Stimulated activated CD8-positive, alpha-beta memory T cell treated with anti-CD3 and anti-CD28 coated beads, Interleukin-4, amount 100 ng/mL, for 1 hour (primary cell): ENCODE measurements around the gene ZDHHC11.
"Not testable (repeated sequence)": the region's sequence is repeated elsewhere in the genome, so short reads cannot be mapped to it uniquely, and the experiment has no call there.

Source experiments
- DNase-seq, 2 donors: peaks; one replicate each; pipeline ENCODE4 v3.0.0-alpha.2; 2020; ENCODE audit warnings: low read depth in 2 of 2, low spot score in 1 of 2

Gene ZDHHC11

GRCh38 chr5:845676-846601 lies 4.8 kb downstream of the ZDHHC11 start:
- not testable (repeated sequence) for DNase-seq

DNA sequence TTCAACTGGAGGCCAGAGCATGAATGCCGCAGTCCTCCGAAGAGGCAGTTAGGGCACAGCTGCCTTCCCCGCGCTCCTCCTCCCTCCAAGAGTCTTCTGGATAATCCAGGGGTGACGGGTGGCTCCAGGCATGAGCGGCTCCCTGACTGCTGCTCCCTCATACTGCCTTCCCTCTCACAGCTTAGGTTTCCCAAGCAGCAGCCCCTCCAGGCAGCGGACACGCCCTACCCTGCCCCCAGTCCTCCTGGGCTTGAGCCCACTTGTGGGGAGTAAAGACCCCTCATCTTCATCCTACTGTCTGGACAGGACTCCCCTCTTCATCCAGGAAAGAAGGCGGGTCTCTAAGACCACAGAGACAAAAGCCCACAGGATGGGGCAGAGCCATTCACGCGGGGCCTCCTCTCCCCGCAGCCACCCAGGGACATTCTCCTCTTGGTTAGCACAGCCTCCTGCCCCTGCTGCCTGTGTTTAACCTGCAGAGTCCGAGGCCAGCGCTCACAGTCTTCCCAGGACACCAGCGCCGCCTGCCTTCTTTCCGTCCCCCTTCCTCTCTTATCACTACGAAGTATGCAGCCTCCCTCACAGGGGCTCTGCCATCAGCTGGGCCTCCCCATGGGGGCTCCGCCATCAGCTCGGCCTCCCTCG lies 5.6 kb downstream of the ZDHHC11 start:
- not testable (repeated sequence) for DNase-seq

DNA sequence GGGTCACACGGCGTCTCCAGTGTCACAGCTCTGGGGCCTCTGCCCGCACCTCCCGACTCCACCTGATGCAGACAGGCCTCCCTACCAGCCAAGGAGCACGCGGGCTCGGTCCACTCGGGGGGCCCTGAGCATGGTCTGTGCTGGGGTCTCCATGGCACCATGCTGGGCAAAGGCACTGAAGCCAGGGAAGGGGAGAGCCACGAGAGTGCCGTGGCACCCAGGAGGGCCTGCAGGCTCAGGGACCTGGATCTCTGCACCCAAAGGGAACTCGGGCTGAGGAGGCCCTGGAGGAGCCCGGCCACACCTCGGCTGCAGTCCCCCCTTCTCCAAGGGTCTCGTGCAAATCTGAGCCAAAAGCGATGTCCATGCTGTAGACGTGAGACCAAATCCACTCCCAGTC lies 6.4 kb downstream of the ZDHHC11 start:
- DNase-seq = not testable (repeated sequence)

- DNase-seq = not testable (repeated sequence)
These were observed 6.9 kb downstream of the ZDHHC11 start for GRCh38 chr5:843926-844325.

- DNase-seq = not testable (repeated sequence)
These were observed 7.4 kb downstream of the ZDHHC11 start for GRCh38 chr5:843371-843770.

DNA sequence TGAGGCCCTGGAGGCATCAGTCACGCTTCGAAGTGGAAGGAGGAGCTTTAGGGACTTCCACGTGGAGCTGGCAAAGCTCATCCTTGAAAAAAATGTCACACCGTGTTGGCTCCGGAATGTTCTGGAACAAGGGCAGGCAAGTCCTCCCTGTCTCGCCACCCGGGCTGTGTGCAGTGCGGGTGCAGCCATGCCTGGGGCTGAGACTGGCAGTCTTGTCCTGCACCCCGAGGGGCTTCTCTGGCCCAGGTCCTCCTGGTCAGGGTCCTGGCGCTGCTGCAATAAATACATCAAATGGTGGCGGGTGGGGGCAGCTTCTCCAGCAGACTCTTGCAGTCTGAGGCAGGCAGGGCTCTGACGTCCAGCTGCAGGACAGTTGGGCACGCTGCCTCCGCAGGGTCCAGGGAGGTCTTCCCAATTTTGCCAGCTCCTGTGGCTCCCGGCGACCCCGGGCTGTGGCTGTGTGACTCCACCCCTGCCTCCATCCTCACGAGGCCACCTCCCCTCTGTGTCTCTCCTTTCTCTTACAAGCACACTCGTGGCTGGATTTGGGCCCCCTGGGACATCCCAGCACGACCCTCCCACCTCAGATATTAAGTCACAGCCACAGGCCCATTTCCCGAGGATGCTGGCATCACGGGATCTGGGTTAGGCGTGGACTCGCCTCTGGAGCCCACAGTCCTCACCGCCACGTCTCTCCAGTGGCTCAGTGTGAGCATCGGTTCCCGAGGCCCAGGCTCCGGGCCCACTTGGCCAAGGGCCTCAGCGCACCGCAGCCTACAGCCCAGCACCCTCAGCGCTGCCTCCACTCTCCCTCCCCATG lies 8.2 kb downstream of the ZDHHC11 start:
- not testable (repeated sequence) for DNase-seq

DNA sequence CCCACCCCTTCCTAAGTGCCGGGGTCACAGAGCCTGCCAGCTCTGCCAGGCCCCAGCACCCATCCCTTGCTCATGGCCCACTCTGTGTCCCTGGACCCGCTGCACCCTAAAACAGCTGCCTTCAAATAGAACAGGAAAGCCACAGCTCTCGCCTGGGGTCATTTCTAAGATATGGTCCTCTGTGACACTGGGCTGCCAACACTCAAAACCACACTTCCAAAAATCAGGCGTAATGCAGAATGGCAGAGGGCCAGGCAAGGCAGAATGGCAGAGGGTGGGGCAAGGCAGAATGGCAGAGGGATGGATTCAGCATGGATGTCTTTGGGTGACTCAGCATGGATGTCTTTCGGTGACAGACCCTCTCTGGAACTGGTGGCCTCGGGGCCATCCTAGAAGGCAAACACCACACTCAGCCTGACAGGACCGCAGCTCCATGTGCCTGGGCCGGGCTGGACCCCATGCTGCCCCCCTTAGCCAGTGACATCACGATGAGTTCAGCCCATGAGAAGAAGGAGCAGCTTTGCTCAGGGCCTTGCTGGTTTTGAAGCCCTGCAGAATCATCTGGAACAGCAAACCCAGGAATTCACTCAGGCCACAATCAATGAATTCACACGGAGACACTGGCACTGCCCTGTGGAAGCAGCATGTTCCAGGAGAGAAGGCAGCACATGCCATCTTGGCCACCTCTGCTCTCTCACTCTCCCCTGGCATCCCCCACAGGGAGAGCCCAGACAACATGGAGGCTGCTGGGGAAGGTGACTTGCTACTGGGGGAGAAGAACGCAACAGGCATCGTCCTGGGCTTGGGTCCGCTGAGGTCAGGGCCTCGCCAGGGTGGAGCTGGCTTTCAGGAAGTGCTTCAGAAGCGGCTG lies 9.0 kb downstream of the ZDHHC11 start:
- not testable (repeated sequence) for DNase-seq

DNA sequence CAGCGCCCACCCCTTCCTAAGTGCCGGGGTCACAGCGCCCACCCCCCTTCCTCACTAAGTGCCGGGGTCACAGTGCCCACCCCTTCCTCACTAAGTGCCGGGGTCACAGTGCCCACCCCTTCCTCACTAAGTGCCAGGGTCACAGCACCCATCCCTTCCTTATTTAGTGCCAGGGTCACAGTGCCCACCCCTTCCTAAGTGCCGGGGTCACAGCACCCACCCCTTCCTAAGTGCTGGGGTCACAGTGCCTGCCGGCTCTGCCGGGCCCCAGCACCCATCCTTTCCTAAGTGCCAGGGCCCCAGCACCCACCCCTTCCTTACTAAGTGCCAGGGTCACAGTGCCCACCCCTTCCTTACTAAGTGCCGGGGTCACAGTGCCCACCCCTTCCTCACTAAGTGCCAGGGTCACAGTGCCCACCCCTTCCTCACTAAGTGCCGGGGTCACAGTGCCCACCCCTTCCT lies 9.8 kb downstream of the ZDHHC11 start:
- DNase-seq = not testable (repeated sequence)

GRCh38 chr5:840118-840973 lies 10.4 kb downstream of the ZDHHC11 start:
- DNase-seq = not testable (repeated sequence)

GRCh38 chr5:838431-838851 lies 12.3 kb downstream of the ZDHHC11 start:
- not testable (repeated sequence) for DNase-seq

- not testable (repeated sequence) for DNase-seq
These were observed 13.1 kb downstream of the ZDHHC11 start for GRCh38 chr5:837621-838121.

GRCh38 chr5:835933-836612 lies 14.7 kb downstream of the ZDHHC11 start:
- DNase-seq = not testable (repeated sequence)

DNA sequence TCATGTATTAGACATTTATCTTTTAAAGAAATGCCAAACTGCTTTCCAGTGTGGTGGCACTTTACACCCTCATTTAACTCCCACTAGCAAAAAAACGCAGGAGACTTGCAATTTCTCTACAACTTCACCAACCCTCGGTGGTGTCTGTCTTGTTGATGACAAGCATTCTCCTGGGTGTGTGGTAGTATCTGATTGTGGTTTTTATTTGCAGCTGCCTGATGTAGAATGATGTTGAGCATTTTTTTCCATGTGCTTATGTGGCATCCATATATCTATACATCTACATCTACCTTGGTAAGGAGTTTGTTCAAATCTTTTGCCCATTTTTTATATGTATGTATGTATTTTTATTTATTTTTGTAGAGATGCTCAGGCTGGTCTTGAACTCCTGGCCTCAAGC lies 16.8 kb downstream of the ZDHHC11 start:
- not testable (repeated sequence) for DNase-seq

GRCh38 chr5:828194-828593 lies 22.6 kb downstream of the ZDHHC11 start:
- DNase-seq = not testable (repeated sequence)

DNA sequence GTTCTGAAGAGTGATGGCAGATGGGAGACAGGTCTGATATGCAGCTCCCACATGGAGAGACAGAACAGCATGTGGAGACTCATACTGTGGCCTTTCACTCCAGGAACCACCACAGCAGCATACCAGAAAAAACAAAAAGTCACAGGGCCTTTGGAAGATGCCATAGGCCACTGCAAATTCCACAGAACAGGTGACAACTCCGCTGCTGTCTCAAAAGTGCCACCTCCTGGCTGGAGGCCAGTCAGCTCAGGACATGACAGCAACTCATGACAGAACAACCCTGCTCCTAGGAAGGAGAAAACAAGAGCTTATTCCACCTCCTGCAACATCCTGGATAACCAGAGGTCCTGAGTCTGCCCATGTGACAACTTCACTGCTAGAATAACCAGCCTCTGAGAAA lies 25.2 kb downstream of the ZDHHC11 start:
- not testable (repeated sequence) for DNase-seq

DNA sequence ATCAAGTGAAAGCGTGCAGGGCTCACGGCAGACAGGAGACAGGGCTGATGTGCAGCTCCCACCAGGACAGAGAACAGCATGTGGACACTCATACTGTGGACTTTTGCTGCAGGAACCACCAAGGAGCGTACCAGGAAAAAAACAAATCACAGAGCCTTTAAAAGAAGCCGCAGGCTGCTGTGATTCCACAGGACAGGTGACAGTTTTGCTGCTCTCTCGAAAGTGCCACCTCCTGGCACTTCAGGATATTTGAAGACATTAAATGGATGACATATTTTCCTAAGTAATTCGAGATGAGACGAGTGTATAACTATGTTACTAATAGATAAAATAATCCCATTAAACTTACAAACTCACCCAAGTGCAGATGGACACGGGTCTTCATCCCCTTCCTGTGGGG lies 29.3 kb downstream of the ZDHHC11 start:
- DNase-seq = no peak

- DNase-seq = no peak
These were observed 30.5 kb downstream of the ZDHHC11 start for GRCh38 chr5:820245-820644.

DNA sequence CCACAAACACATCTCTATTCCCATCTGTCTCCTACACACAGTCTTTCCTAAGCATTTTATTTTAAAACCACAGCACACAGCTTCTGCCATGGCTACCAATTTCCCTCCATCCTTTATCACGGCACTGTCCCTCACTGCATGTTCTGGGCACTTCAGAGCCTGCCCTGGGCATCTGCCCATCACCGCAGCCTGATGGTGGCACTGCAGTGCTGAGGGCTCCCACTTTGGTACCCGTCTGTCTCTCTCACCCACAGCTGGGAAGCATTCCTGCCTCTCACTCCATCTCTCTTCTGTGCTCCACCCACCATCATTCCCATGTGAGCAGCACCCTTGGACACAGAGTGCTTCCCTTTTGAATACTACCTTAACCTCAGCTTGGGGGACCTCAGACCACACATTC lies 31.7 kb downstream of the ZDHHC11 start:
- DNase-seq = no peak

DNA sequence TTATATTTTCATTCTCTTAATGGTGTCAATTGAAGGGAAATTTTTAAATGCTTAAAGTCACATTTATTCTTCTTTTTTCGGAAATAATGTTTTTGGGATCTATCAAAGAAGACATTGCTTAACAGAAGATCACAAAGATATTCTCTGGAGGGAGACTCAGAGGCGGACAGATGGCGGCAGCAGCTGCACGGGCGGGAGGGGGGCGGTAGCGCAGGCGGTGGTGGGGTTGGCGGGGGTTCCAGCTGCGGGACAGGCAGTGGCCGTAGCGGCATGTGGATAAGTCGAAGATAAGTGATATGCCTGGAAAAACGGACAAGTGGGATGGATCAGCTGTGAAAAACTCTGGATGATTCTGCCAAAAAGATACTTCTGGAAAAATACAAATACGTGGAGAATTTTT lies 34.6 kb downstream of the ZDHHC11 start:
- no peak for DNase-seq
